Chondrocyte (in vitro differentiated cells): ENCODE measurements around the gene PRKCA. TPM values are rescaled to one million over a fixed set of nuclear protein-coding genes. Genes with fewer than 3 reads are reported as not detected.

ENCODE experiments used
- DNase-seq: peaks from one replicate; pipeline ENCODE4 v3.0.0; 2021; ENCODE audit warnings: mixed read lengths, low spot score
- H3K27ac Mint-ChIP-seq: one replicate; pipeline ENCODE4 v1.8.0; 2021; ENCODE audit warnings: mild to moderate bottlenecking, moderate library complexity, mixed read lengths; ENCODE audit not compliant: unreplicated experiment
- H3K27me3 Mint-ChIP-seq: 2 replicates; pipeline ENCODE4 v1.8.0; 2021; ENCODE audit warnings: low read depth, mixed read lengths
- H3K36me3 Mint-ChIP-seq: 2 replicates; pipeline ENCODE4 v1.8.0; 2021; ENCODE audit warnings: low read depth, mixed read lengths
- H3K4me1 Mint-ChIP-seq: 2 replicates; pipeline ENCODE4 v1.8.0; 2021; ENCODE audit warnings: low read depth, mild to moderate bottlenecking, mixed read lengths
- H3K4me3 Mint-ChIP-seq: one replicate; pipeline ENCODE4 v1.8.0; 2021; ENCODE audit warnings: mild to moderate bottlenecking, moderate library complexity, mixed read lengths; ENCODE audit not compliant: unreplicated experiment
- H3K9me3 Mint-ChIP-seq: 2 replicates; pipeline ENCODE4 v1.8.0; 2021; ENCODE audit warnings: low read depth, mixed read lengths
- CTCF ChIP-seq: fragments of 200-600 bp; sonication (generic); IDR thresholded peaks from 2 replicates; pipeline ENCODE4 v1.5.0; 2021; ENCODE audit warnings: antibody characterized with exemption, mild to moderate bottlenecking, moderate library complexity
- total RNA-seq: library from RNA; stranded (reverse); gene quantifications from 3 replicates; pipeline ENCODE4 v1.2.1, GENCODE V29; 2021

The PRKCA gene
- total RNA-seq, 1 donor from 2014 or later = 51.5 TPM

DNA sequence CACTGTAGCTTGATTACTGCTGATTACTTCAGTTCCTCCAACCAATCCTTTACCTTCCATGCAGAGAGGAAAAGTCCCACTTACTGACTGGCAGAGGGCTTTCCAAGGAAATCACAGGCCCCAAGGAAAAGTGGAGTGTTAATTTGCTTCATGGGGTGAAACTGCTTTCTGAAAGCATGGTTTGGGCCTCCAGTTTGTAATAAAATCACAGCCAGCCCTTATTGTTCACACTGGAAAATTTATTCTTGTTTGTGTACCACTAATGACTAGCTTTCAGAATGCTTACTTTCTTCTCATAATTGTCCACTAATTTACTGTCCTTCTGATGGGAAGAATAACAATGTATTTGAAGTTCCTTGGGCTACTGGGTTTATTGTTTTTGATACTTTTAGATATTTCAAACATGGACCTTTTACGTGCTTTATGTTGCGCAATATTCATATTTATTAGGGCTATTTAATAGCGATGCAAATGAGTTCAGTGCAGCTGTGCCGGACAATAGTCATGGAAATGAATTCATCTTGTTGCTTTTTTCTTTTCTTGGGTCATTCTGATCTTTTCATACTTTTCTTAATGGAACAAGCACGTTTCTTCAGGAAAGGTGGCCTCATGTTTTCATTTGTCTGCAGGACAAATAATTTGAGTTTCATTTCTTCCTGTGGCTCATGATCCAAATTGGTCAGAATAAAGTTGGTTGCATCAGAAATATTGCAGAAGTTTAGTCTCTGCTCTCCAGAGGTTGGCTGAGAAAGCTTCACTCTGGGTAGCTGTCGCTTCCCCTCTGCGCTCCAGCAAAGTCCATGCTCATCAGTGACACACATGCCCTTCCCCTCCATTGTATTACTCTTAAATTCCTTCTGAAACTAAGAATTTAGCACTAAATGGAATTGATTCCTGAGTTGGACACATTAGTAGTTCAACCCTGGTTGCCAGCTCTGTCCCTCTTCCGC, 128.7 kb downstream of the PRKCA start:
- Mint-ChIP-seq H3K36me3 (no peaks in the 10 kb centered on the region), H3K4me3 (peak overlapping the region; percentile 1), H3K27me3 (no peaks in the 10 kb centered on the region), H3K9me3 (no peaks in the 10 kb centered on the region), H3K4me1 (peaks cover 38% of the 10 kb centered on the region), H3K27ac (peak overlapping the region; percentile 92)
- TF ChIP-seq CTCF = no peak
- no peak for DNase-seq

DNA sequence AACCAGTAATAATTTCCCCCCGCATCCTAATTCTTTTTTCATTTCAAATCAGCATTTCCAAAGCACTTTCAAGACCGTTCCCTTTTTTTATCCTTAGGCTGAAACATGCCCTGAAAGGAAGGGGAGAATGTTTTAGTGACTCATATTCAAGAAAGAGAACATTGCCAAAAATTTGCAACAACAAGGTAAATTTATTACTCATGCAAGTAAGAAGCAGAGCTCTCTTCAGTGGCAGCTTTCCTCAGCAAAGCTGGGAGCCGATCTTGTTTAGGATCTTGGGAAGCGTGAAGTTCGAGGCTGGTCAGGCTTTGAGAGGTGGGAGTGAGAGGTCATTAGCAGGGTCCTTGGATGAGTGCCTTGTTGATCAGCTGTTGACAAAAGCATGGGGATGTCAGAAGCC, 129.5 kb downstream of the PRKCA start:
- peak overlapping the region; percentile 1 for H3K4me3 Mint-ChIP-seq
- H3K9me3 Mint-ChIP-seq = no peaks in the 10 kb centered on the region
- TF ChIP-seq CTCF = no peak
- peak overlapping the region; percentile 92 for H3K27ac Mint-ChIP-seq
- no peaks in the 10 kb centered on the region for H3K27me3 Mint-ChIP-seq
- no peaks in the 10 kb centered on the region for H3K36me3 Mint-ChIP-seq
- no peak for DNase-seq
- H3K4me1 Mint-ChIP-seq = peaks cover 34% of the 10 kb centered on the region

GRCh38 chr17:66432411-66432957, 130.1 kb downstream of the PRKCA start:
- no peak overlapping the region for H3K4me3 Mint-ChIP-seq
- TF ChIP-seq CTCF = no peak
- peak overlapping the region; percentile 92 for H3K27ac Mint-ChIP-seq
- no peaks in the 10 kb centered on the region for H3K9me3 Mint-ChIP-seq
- H3K27me3 Mint-ChIP-seq = no peaks in the 10 kb centered on the region
- no peaks in the 10 kb centered on the region for H3K36me3 Mint-ChIP-seq
- no peak for DNase-seq
- peaks cover 34% of the 10 kb centered on the region for H3K4me1 Mint-ChIP-seq

DNA sequence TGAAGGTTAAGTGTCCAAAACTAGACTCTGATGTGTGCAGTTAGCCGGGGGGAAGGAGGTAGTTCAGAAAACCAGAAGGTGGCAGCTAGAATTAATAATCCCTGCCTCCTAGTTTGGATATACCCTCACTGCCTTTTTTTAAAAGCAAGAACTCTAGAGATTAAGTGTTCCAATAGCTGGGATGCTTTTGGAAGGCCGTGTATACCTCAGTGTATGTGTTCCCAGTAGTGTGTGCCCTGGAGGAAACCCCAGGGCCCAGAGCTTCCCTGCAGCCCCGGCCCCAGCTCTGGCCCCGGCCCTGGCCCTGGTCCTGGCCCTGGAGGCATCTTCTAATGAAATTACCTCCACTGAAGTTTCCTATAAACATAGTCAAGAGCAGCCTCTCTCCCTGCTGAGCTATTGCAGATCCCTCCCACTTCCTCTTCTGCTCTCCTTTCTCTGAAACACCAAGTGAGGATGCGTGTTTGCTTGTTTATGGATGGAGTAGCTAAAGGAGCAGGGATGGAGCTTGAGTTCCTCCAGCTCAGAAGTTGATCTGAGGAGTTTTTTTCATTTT, 130.7 kb downstream of the PRKCA start:
- H3K36me3 Mint-ChIP-seq = no peaks in the 10 kb centered on the region
- no peak for TF ChIP-seq CTCF
- H3K27me3 Mint-ChIP-seq = no peaks in the 10 kb centered on the region
- H3K27ac Mint-ChIP-seq = peak overlapping the region; percentile 43
- no peak for DNase-seq
- peaks cover 34% of the 10 kb centered on the region for H3K4me1 Mint-ChIP-seq
- H3K9me3 Mint-ChIP-seq = no peaks in the 10 kb centered on the region
- no peak overlapping the region for H3K4me3 Mint-ChIP-seq

DNA sequence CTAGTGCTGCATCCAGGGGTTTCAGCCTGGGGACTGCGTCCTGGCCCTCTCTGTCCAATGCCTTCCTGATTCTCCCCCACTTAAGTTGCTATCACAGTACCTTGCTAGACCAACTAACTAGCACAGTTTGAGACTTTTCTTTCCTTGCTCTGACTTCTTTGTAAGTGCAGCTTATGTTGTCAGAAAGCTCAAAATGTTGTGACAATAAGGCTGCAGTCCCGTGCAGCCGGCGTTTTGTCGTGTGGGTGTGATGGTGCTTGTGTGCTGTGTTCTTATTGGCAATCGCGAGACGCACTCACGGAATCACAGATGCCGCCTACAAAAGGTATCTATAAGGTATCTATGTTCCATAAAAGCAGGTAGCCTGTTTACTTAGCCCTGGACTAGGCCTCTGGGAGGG, 132.8 kb downstream of the PRKCA start:
- Mint-ChIP-seq H3K4me3 (no peak overlapping the region), H3K36me3 (no peaks in the 10 kb centered on the region), H3K9me3 (no peaks in the 10 kb centered on the region), H3K27ac (no peak overlapping the region), H3K27me3 (no peaks in the 10 kb centered on the region), H3K4me1 (peaks cover 34% of the 10 kb centered on the region)
- TF ChIP-seq CTCF = no peak
- no peak for DNase-seq
